ENCODE results near the gene EPHA8. TPM values are rescaled to one million over a fixed set of nuclear protein-coding genes. Genes with fewer than 3 reads are reported as not detected.

EPHA8 gene
- total RNA-seq, 1 donor from 2014 or later, result 0.23 TPM

DNA sequence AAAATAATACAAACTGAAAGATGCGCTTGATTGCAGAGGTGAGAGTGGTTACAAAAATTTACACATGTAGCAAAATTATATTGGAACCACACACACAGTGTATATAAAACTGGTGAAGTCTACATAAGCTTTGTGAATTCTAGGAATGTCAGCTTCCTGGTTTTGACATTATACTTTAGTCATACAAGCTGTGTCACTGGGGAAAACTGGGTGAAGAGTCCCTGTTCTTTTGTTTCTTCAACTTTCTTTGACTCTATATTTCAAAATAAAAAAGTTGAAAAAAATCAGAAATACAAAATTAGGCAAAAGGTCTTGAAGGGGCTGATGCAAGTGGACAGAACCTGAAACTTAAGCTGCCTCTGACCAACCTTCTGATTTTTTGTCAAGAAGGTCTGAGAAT is 83.1 kb downstream of the EPHA8 start:
- peaks cover 6% of the 10 kb centered on the region for H3K27me3 ChIP-seq (ENCODE audit: insufficient read depth, low read length)
- no peak for FAIRE-seq
- H3K9ac ChIP-seq (ENCODE audit: low read length), result no peak overlapping the region
- H3K4me3 ChIP-seq (ENCODE audit: insufficient read depth, low read depth, low read length), result no peak overlapping the region
- H3K4me2 ChIP-seq (ENCODE audit: low read length), result no peak overlapping the region
- H3K36me3 ChIP-seq (ENCODE audit: insufficient read depth, low read length), result no peaks in the 10 kb centered on the region
- DNase-seq (ENCODE audit: low read depth), result no peak
- no peak for TF ChIP-seq EZH2 (IDR thresholded peaks at IDR 0.05; ENCODE audit: insufficient read depth, low read length)
- TF ChIP-seq, protein P1, sequence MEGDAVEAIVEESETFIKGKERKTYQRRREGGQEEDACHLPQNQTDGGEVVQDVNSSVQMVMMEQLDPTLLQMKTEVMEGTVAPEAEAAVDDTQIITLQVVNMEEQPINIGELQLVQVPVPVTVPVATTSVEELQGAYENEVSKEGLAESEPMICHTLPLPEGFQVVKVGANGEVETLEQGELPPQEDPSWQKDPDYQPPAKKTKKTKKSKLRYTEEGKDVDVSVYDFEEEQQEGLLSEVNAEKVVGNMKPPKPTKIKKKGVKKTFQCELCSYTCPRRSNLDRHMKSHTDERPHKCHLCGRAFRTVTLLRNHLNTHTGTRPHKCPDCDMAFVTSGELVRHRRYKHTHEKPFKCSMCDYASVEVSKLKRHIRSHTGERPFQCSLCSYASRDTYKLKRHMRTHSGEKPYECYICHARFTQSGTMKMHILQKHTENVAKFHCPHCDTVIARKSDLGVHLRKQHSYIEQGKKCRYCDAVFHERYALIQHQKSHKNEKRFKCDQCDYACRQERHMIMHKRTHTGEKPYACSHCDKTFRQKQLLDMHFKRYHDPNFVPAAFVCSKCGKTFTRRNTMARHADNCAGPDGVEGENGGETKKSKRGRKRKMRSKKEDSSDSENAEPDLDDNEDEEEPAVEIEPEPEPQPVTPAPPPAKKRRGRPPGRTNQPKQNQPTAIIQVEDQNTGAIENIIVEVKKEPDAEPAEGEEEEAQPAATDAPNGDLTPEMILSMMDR (IDR thresholded peaks at IDR 0.05; ENCODE audit: insufficient read depth, low read depth, low read length), result no peak
- no peaks in the 10 kb centered on the region for H3K79me2 ChIP-seq (ENCODE audit: insufficient read depth, low read length)
- Mint-ChIP-seq H3K9me3 (ENCODE audit: unreplicated experiment) (no peaks in the 10 kb centered on the region), H3K4me3 (ENCODE audit: unreplicated experiment) (no peak overlapping the region), H3K27me3 (ENCODE audit: low read depth, unreplicated experiment) (peaks cover 53% of the 10 kb centered on the region), H3K27ac (ENCODE audit: unreplicated experiment) (no peak overlapping the region), H3K4me1 (ENCODE audit: low read depth, unreplicated experiment) (peaks cover 3% of the 10 kb centered on the region), H3K36me3 (ENCODE audit: low read depth, unreplicated experiment) (no peaks in the 10 kb centered on the region)
- H3K4me1 ChIP-seq (ENCODE audit: insufficient read depth, low read length), result peaks cover 3% of the 10 kb centered on the region
- no peaks in the 10 kb centered on the region for H3K9me3 ChIP-seq (ENCODE audit: insufficient read depth, low read depth, low read length)
- no peak overlapping the region for H3K27ac ChIP-seq (ENCODE audit: low read depth, low read length)
- no peak overlapping the region for H2AFZ ChIP-seq (ENCODE audit: low read depth, low read length)
- no peaks in the 10 kb centered on the region for H4K20me1 ChIP-seq (ENCODE audit: insufficient read depth, low read length)

DNA sequence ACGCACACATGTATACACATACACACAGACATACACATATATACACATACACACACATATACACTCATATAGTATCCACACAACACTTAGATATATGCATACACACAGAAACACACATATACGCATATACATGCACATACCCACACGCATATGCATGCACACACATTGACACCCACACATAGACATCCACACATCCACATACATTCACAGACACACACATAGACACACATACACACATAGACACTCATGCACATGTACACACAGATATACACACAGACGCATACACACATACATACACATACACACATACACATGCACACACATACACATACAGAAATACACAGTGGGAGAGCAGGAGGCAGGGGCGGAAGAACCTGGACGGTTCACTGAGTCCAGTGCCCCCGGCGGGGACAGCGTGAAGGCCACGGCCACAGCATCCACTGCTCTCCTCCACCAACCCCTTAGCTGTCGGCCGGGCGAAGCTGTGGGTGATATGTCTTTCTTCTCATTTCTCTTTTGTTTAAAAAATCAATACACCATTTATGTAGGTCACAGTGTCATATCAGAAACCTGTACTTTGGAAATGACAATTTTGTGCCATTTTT is 86.9 kb downstream of the EPHA8 start:
- Mint-ChIP-seq H3K27ac (ENCODE audit: unreplicated experiment) (no peak overlapping the region), H3K9me3 (ENCODE audit: unreplicated experiment) (no peaks in the 10 kb centered on the region)

More for the DNA sequence above, 86.9 kb downstream of the EPHA8 start:
- H4K20me1 ChIP-seq (ENCODE audit: insufficient read depth, low read length), result no peaks in the 10 kb centered on the region
- FAIRE-seq, result no peak
- no peaks in the 10 kb centered on the region for H3K9me3 ChIP-seq (ENCODE audit: insufficient read depth, low read depth, low read length)
- no peaks in the 10 kb centered on the region for H3K36me3 Mint-ChIP-seq (ENCODE audit: low read depth, unreplicated experiment)
- H3K4me2 ChIP-seq (ENCODE audit: low read length), result no peak overlapping the region
- no peaks in the 10 kb centered on the region for H3K4me1 ChIP-seq (ENCODE audit: insufficient read depth, low read length)
- no peak overlapping the region for H3K4me3 ChIP-seq (ENCODE audit: insufficient read depth, low read depth, low read length)
- H2AFZ ChIP-seq (ENCODE audit: low read depth, low read length), result no peak overlapping the region
- H3K36me3 ChIP-seq (ENCODE audit: insufficient read depth, low read length), result no peaks in the 10 kb centered on the region
- H3K4me3 Mint-ChIP-seq (ENCODE audit: unreplicated experiment), result no peak overlapping the region
- peaks cover 3% of the 10 kb centered on the region for H3K4me1 Mint-ChIP-seq (ENCODE audit: low read depth, unreplicated experiment)
- peaks cover 26% of the 10 kb centered on the region for H3K27me3 ChIP-seq (ENCODE audit: insufficient read depth, low read length)
- H3K79me2 ChIP-seq (ENCODE audit: insufficient read depth, low read length), result no peaks in the 10 kb centered on the region
- TF ChIP-seq, protein P1 (IDR thresholded peaks at IDR 0.05; ENCODE audit: insufficient read depth, low read depth, low read length), result no peak
- TF ChIP-seq EZH2 (IDR thresholded peaks at IDR 0.05; ENCODE audit: insufficient read depth, low read length), result no peak
- no peak overlapping the region for H3K9ac ChIP-seq (ENCODE audit: low read length)
- no peak for DNase-seq (ENCODE audit: low read depth)
- H3K27me3 Mint-ChIP-seq (ENCODE audit: low read depth, unreplicated experiment), result peaks cover 58% of the 10 kb centered on the region
- H3K27ac ChIP-seq (ENCODE audit: low read depth, low read length), result no peak overlapping the region

Data from astrocyte (in vitro differentiated cells and primary cell).